Middle frontal gyrus (tissue), 1 donor: ENCODE measurements around the gene APOO.

Experiments
- DNase-seq: peaks from one replicate; pipeline ENCODE4 v3.0.0-alpha.2; 2015; ENCODE audit warnings: low spot score; ENCODE audit errors: extremely low spot score

The APOO gene

GRCh38 chrX:23819385-23820234, 88.1 kb downstream of the APOO start:
- DNase-seq, result no peak

DNA sequence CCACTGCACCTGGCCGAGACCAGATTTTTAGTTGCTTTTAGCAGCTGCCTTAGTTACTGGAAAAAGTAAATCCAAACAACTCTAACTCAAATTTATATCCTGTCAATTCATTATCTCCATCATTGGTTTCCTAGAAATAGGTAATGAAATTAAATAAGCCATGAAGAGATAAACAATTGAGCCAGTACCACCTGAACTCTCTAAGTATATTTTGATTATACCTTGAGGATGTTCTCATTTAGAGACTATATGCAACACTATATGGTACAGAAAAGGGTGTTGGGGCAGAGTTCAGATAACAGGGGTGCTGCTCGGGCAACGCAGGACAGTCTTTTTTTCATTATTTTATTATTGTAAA, 89.8 kb downstream of the APOO start:
- DNase-seq, result no peak

GRCh38 chrX:23816179-23816578, 91.6 kb downstream of the APOO start:
- no peak for DNase-seq

DNA sequence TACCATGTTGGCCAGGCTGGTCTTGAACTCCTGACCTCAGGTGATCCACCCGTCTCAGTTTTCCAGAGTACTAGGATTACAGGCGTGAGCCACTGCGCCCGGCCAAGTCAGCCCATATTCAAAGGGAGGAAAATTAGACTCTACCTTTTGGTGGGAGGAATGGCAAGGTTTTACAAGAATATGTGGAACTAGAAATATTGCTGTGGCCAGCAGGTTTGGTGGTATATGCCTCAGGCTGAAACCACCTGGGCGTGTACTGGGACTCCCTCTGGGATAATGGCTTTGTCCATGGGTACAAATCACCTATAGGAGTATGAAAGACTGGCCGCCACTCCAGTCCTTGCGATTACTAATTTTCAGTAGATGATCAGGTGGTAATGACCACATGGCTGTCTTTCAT, 92.4 kb downstream of the APOO start:
- DNase-seq, result no peak

DNA sequence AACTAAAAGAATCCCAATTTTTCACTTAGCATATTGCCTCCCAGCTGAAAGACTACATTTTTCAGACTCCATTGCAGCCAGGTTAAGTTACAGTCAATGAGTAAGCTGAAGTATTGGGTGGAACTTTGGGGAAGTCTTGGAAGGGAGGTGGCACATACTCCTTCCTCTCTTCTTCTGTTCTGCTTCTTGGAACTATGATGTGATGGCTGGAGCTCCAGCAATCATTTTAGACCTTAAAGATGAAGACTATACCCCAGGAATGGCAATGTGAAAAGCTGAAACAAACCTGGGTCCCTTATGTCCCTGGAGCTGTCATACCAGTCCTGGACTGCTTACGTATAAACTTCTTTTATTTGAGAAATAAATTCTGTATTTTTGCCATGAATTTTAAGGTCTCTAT, 93.9 kb downstream of the APOO start:
- no peak for DNase-seq

- no peak for DNase-seq
Observed at GRCh38 chrX:23811656-23812055, 96.1 kb downstream of the APOO start.

DNA sequence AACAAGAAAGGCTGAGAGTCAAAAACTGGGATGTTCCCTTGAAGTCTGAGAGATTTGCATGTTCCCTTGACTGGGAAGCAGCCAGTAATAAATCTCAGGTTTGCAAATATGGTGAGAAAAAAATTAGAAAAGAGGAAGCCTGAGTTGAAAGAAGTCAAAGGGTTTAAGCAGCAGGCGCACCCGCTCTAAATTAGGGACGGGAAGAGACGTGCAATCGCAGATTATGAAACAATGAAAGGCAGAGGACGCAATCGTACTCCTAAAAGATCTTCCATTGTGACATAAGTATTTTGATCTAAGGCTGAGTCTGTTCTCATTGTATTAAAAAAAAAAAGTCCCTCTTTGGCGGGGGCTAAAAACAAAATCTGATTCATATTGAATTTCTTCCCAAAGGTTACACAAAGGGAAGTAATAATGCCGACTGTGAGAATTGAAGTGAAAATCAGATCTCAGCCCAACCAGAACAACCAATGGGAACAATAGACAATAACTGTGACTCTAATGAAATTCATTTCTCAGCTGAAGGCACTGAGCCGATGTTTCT, 96.6 kb downstream of the APOO start:
- no peak for DNase-seq

DNA sequence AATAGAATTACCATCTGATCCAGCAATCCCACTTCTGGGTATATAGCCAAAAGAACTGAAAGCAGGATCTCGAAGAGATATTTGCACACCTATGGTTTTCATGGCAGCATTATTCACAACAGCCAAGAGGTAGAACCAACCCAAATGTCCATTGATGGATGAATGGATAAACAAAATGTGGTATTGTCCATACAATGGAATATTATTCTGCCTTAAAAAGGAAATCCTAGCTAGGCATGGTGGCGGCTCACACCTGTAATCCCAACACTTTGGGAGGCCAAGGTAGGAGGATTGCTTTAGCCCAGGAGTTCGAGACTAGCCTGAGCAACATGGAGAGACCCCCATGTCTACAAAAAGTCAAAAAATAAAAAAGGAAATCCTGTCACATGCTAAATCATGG, 97.5 kb downstream of the APOO start:
- no peak for DNase-seq

DNA sequence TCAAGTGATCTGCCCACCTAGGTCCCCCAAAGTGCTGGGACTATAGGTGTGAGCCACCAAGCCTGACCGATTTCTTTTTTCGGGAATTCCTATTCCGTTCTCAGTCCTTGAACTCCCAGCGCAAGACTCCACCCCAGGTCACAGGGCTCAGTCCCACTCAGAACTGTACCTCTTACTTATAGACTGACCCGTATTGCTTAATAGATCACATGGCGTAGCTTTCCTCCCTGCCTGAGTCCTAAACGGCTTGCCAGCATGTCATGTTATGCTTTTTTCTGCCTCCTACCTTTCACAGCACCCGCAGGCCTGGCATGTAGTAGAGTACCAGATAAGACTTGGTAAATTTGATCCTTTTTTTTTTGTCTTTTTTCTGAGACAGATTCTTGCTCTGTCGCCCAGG, 102.3 kb downstream of the APOO start:
- no peak for DNase-seq

DNA sequence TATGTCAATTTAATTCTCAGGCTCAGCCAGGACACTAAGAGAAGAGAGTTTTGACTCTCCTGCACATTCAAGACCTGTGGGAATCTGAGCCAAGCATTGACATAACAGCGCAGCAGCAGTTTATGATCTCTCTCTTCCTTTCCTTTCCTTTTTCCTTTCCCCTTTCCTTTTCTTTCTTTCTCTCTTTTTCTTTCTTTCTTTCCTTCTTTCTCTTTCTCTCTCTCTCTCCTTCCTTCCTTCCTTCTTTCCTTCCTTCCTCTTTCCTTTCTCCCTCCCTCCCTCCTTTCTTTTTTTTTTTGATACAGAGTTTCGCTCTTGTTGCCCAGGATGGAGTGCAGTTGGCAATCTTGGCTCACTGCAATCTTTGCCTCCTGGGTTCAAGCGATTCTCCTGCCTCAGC, 103.2 kb downstream of the APOO start:
- no peak for DNase-seq

DNA sequence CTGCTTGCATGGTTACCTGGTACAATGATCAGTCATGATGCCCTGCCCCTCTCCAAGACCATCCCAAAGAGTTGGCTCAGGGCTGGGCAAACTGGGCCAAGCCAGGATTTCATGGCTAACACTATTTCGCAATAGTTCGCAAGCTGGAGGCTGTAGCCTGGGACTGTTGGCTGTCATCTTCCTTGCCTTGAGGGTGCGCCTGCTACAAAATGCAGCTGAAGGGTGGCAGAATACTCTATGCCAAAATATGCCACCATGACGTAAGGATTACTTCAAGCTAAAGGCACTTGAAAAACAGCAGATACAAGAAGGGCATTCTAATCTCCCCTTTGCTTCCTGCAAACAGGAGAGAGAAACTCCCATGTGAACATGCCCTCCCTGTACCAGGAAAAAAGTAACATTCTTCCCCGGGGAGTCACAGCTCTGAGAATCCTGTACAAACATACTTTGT, 103.8 kb downstream of the APOO start:
- no peak for DNase-seq

GRCh38 chrX:23802431-23802830, 105.3 kb downstream of the APOO start:
- no peak for DNase-seq

- no peak for DNase-seq
Observed at GRCh38 chrX:23799469-23800065, 108.2 kb downstream of the APOO start.

- DNase-seq, result no peak
Observed at GRCh38 chrX:23797371-23798128, 110.2 kb downstream of the APOO start.

GRCh38 chrX:23795221-23795620, 112.5 kb downstream of the APOO start:
- DNase-seq, result no peak

GRCh38 chrX:23792861-23793553, 114.7 kb downstream of the APOO start:
- no peak for DNase-seq

DNA sequence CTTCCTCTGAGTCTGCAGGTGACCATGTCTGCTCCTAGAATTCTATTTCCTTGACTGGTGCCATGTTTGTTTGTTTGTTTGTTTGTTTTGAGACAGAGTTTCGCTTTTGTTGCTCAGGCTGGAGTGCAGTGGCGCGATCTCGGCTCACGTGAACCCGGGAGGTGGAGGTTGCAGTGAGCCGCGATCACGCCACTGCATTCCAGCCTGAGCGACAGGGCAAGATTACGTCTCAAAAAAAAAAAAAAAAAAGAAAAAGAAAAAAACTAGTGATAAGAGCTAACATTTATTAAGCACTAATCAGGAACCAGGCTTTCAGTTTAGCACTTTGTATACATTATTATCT, 117.6 kb downstream of the APOO start:
- DNase-seq, result no peak

GRCh38 chrX:23789386-23790154, 118.2 kb downstream of the APOO start:
- DNase-seq, result no peak

- no peak for DNase-seq
Observed at GRCh38 chrX:23788946-23789345, 118.8 kb downstream of the APOO start.

DNA sequence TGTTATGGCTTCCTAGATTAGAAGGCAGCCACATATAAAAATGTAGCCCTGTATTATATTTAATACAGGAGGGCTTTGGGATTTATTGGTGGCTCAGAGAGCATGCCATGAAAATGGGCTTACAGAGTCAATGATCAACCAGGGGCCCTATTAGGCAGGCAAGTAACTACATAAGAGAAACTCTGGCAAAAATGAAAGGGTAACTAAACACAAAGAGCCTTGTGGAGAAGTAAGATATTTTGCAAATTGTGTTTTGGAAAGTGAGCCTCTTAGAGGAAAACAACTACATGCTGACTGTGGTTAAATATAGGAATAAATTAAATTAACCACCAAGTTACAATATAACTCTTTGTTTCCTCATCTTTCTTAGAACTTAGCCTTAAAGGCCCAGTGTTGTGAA, 119.2 kb downstream of the APOO start:
- no peak for DNase-seq

DNA sequence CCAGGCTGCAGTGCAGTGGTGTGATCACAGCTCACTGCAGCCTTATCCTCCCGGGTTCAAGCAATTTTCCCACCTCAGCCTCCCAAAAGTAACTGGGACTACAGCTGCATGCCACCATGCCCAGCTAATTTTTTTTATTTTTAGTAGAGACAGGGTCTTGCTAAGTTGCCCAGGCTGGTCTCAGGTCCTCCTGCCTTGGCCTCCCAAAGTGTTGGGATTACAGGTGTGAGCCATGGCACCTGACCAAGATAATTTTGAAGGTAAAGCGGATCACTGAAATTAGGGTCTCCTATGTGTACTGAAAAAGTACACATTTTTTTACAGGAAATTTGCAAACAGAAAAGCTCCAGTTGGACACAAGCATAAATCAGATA, 120.0 kb downstream of the APOO start:
- no peak for DNase-seq
